Measurements from ENCODE around the gene ITGA6.

The ITGA6 gene

DNA sequence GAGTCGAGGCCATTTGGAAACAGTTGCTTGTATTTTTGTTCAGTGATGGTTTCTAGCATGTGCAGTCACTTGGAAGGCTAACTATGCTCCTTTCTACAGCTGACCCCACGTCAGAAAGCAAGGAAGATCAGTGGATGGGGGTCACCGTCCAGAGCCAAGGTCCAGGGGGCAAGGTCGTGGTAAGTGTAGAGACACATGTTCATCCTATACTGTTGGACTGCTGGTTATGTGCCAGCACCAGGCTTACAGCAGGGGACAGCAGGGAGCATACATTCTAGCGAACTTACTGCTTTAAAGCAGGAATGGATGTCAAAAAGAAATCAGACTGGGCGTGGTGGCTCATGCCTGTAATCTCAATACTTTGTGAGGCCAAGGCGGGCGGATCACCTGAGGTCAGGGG lies 40.0 kb downstream of the ITGA6 start:
- no peak for DNase-seq

- DNase-seq: no peak
Observed at GRCh38 chr2:172470958-172471922, 43.9 kb downstream of the ITGA6 start.

GRCh38 chr2:172472446-172473033 lies 45.2 kb downstream of the ITGA6 start:
- DNase-seq: no peak

GRCh38 chr2:172473167-172473566 lies 45.8 kb downstream of the ITGA6 start:
- DNase-seq: no peak

- no peak for DNase-seq
Observed at GRCh38 chr2:172478353-172478752, 51.0 kb downstream of the ITGA6 start.

GRCh38 chr2:172480301-172481218 lies 53.2 kb downstream of the ITGA6 start:
- no peak for DNase-seq

- DNase-seq: no peak
Observed at GRCh38 chr2:172481507-172482262, 54.3 kb downstream of the ITGA6 start.

DNA sequence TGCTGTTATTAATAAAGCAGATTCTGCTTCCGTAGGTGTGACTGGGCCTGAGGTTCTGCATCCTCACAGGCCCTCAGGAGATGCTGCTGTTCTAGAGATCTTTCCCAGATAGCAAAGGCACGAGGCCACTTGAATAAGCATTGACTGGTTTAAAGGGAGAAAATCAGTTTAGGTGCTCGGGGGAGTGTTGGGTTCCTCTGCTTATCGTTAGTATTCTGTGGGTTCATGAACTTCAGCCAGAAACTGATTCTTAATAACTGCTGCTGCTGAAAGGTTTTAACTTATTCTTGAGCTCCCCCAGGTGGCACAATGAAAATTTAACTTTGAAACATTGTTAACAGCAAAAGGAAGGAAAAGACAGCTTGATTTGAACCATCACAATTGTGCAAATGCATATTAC lies 56.9 kb downstream of the ITGA6 start:
- DNase-seq: no peak

DNA sequence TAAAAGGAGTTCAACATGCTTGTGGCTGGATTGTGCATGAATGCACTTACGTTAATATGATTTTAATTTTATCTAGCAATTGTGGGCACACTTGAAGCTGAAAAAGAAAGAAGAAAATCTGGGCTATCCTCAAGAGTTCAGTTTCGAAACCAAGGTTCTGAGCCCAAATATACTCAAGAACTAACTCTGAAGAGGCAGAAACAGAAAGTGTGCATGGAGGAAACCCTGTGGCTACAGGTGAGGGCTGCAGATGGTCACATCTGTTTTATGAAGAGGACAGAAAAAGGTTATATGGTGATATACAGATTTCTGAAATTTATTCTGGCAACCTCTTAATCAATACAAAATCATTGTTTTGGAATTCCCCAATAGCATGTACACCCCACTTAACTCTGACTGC lies 57.3 kb downstream of the ITGA6 start:
- no peak for DNase-seq

GRCh38 chr2:172488556-172488955 lies 61.2 kb downstream of the ITGA6 start:
- DNase-seq: no peak

- DNase-seq: no peak
Observed at GRCh38 chr2:172489681-172490080, 62.3 kb downstream of the ITGA6 start.

DNA sequence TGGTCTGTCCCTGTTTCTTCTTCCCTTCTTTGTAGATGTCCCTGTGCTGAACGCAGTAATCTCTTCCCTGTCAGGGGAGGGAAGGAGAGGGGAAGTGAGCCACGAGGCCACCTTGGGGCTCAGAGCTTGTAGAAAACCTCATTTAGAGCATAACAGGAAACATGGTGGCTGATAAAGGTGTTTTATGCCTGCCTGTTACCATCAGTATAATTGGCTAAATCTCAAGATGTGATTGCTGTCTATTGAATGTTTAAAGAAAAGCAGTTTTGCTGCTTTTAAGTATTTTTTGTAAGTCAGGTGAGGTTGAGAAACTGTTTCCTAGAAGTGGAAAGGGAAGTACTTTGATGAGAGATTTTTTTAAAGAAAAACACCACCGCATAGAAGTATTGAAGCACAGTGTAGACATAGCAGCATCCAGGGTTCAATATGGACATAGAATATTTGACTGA lies 68.8 kb downstream of the ITGA6 start:
- no peak for DNase-seq

- no peak for DNase-seq
Observed at GRCh38 chr2:172507199-172507598, 79.8 kb downstream of the ITGA6 start.

DNA sequence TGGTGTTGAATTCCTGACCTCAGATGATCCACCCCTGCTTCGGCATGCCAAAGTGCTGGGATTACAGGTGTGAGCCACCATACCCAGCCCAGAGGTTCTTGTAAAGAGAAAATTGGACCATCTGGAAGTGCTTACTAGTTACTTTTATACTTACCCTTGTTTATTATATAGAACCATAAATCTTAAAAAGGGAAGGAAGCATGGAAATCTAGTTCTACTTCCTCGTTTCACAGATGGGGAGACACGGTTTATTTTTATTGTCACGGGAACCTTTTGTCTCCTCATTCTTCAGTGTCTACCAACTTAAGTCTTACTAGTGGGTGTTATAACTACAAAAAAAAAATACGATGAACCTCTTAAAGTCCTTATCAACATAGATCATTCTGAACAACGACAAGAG lies 82.7 kb downstream of the ITGA6 start:
- DNase-seq: no peak

GRCh38 chr2:172510548-172510947 lies 83.2 kb downstream of the ITGA6 start:
- DNase-seq: no peak

- DNase-seq: no peak
Observed at GRCh38 chr2:172512810-172513523, 85.6 kb downstream of the ITGA6 start.

DNA sequence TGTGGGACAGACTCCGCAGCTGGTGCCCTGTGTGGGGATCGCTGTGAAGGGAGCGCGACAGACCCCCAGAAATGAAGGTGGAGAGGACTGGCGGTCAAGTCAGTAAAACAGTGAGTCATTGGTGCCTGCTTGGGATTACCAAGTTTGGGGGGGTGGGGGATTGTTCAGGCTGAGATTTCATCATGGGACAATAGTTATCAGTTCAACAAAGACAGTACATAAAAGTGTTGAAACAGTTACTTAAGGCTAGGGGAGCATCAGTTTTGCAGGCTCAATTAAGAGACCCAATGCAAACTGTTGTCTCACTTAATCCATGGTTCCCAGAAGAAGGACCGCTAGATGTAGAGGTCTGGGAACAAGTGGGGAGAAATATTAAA lies 86.1 kb downstream of the ITGA6 start:
- no peak for DNase-seq

GRCh38 chr2:172513935-172514586 lies 86.7 kb downstream of the ITGA6 start:
- no peak for DNase-seq

- no peak for DNase-seq
Observed at GRCh38 chr2:172516299-172516698, 88.9 kb downstream of the ITGA6 start.

DNA sequence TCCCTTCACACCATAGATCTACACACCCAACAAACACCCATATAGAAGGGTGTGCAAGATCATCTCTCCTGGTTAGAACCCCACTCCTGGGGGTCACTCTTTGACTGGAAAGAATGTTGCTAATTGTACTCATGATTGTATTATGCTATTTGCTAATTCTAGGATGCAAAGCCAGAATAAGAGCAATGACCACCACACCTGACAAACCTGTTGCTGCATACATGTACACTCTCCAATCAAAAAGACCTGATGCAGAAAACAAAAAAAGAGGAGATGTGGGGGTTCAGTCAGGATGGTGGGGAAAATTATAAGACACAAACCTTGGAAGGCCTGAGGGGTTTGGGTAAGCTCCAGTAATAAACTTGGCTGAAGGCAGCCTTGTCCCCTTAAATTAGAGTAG lies 91.6 kb downstream of the ITGA6 start:
- no peak for DNase-seq

GRCh38 chr2:172525601-172526000 lies 98.2 kb downstream of the ITGA6 start:
- no peak for DNase-seq
